Progenitor cell of endocrine pancreas (in vitro differentiated cells): ENCODE results near the gene TEKTIP1. TPM values are rescaled to one million over a fixed set of nuclear protein-coding genes. Genes with fewer than 3 reads are reported as not detected.
"Not testable (repeated sequence)": the region's sequence is repeated elsewhere in the genome, so short reads cannot be mapped to it uniquely, and the experiment has no call there.

Experiments
- DNase-seq: peaks from one replicate; pipeline ENCODE4 v3.0.0; 2021; ENCODE audit warnings: low spot score; ENCODE audit not compliant: unreplicated experiment
- H3K27ac Mint-ChIP-seq: 2 replicates; pipeline ENCODE4 v1.8.0; 2021; ENCODE audit warnings: mild to moderate bottlenecking, moderate library complexity, mixed read lengths
- H3K27me3 Mint-ChIP-seq: 2 replicates; pipeline ENCODE4 v1.8.0; 2021; ENCODE audit warnings: mixed read lengths
- H3K36me3 Mint-ChIP-seq: 2 replicates; pipeline ENCODE4 v1.8.0; 2022; ENCODE audit warnings: mixed read lengths; ENCODE audit not compliant: insufficient read depth
- H3K4me1 Mint-ChIP-seq: 2 replicates; pipeline ENCODE4 v1.8.0; 2021; ENCODE audit warnings: low read depth, mixed read lengths
- H3K4me3 Mint-ChIP-seq: 2 replicates; pipeline ENCODE4 v1.8.0; 2021; ENCODE audit warnings: low read depth, mild to moderate bottlenecking, moderate library complexity, mixed read lengths
- H3K9me3 Mint-ChIP-seq: 2 replicates; pipeline ENCODE4 v1.8.0; 2021; ENCODE audit warnings: low read depth, mixed read lengths
- CTCF ChIP-seq: fragments of 200-600 bp; sonication (generic); IDR thresholded peaks from one replicate; pipeline ENCODE4 v1.5.0; 2021; ENCODE audit warnings: antibody characterized with exemption, mild to moderate bottlenecking; ENCODE audit not compliant: unreplicated experiment
- total RNA-seq: library from RNA; stranded (reverse); gene quantifications from 2 replicates; pipeline ENCODE4 v1.2.1, GENCODE V29; 2021

Gene TEKTIP1
- total RNA-seq, 1 donor from 2014 or later, result 4.0 TPM

- no peak for DNase-seq
- TF ChIP-seq CTCF, result no peak
Observed at GRCh38 chr19:3506384-3507340, 32.3 kb upstream of the TEKTIP1 start.

GRCh38 chr19:3507371-3508120 lies 31.4 kb upstream of the TEKTIP1 start:
- peaks cover 4% of the 10 kb centered on the region for H3K36me3 Mint-ChIP-seq
- peak overlapping the region; percentile 90 for H3K4me3 Mint-ChIP-seq
- no peaks in the 10 kb centered on the region for H3K9me3 Mint-ChIP-seq
- H3K4me1 Mint-ChIP-seq, result peaks cover 20% of the 10 kb centered on the region
- no peaks in the 10 kb centered on the region for H3K27me3 Mint-ChIP-seq
- H3K27ac Mint-ChIP-seq, result peak overlapping the region; percentile 87
- TF ChIP-seq CTCF, result no peak
- DNase-seq, result no peak

More at GRCh38 chr19:3506384-3507340, 32.3 kb upstream of the TEKTIP1 start:
- H3K9me3 Mint-ChIP-seq, result no peaks in the 10 kb centered on the region
- peak overlapping the region; percentile 90 for H3K4me3 Mint-ChIP-seq
- peaks cover 20% of the 10 kb centered on the region for H3K4me1 Mint-ChIP-seq
- peak overlapping the region; percentile 87 for H3K27ac Mint-ChIP-seq
- H3K27me3 Mint-ChIP-seq, result no peaks in the 10 kb centered on the region
- peaks cover 4% of the 10 kb centered on the region for H3K36me3 Mint-ChIP-seq

GRCh38 chr19:3508121-3508661 lies 30.8 kb upstream of the TEKTIP1 start:
- Mint-ChIP-seq H3K4me3 (peak overlapping the region; percentile 90), H3K4me1 (peaks cover 20% of the 10 kb centered on the region), H3K27ac (peak overlapping the region; percentile 76)
- not testable (repeated sequence) for DNase-seq, H3K36me3 Mint-ChIP-seq, H3K9me3 Mint-ChIP-seq, H3K27me3 Mint-ChIP-seq

GRCh38 chr19:3508771-3509535 lies 30.0 kb upstream of the TEKTIP1 start:
- H3K9me3 Mint-ChIP-seq, result no peaks in the 10 kb centered on the region
- peak overlapping the region; percentile 57 for H3K4me3 Mint-ChIP-seq
- no peak for TF ChIP-seq CTCF
- peaks cover 20% of the 10 kb centered on the region for H3K4me1 Mint-ChIP-seq
- no peak overlapping the region for H3K27ac Mint-ChIP-seq
- H3K36me3 Mint-ChIP-seq, result peaks cover 4% of the 10 kb centered on the region
- H3K27me3 Mint-ChIP-seq, result no peaks in the 10 kb centered on the region
- no peak for DNase-seq

- H3K4me1 Mint-ChIP-seq, result peaks cover 20% of the 10 kb centered on the region
- H3K9me3 Mint-ChIP-seq, result no peaks in the 10 kb centered on the region
- H3K36me3 Mint-ChIP-seq, result peaks cover 4% of the 10 kb centered on the region
- H3K4me3 Mint-ChIP-seq, result peak overlapping the region; percentile 57
- no peak for DNase-seq
- H3K27ac Mint-ChIP-seq, result peak overlapping the region; percentile 27
- no peaks in the 10 kb centered on the region for H3K27me3 Mint-ChIP-seq
- TF ChIP-seq CTCF, result no peak
Observed at GRCh38 chr19:3509566-3509989, 29.4 kb upstream of the TEKTIP1 start.
